Measurements from ENCODE around the gene DRICH1.
"Not testable (repeated sequence)": the region's sequence is repeated elsewhere in the genome, so short reads cannot be mapped to it uniquely, and the experiment has no call there.

DRICH1 gene, protein sequence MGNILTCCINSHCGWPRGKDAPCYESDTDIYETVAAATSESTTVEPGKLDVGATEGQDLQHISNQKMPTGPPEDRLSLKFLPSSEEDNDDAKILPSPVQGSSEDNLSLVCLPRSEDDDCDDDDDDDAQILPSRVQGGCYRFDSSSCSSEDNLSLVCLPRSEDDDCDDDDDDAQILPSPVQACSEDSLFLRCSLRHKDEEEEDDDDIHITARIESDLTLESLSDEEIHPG

DNA sequence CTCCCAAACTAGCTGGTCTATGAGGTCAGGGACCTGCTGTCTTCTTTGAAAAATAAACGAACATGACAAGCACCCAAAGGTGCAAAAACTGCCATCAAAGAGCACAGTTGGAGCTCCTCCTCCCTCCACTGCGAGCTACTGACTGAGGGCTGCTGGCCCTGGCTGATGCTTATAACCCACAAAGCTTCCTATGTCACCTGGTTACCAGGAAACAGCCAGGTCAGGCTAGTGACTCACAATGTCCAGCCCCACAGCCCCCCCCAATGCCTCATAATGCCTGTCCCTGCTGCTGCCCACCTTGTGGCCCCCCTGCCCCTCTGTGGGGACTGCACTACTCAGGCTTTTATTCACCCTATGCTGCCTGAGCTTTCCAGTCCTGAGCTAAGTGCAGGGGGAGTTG lies at the start of gene DRICH1:
Gene DRICH1 (minus strand): TSS at position 144 of the 400 bp plus-strand sequence. CDS start 298 bp downstream, outside the sequence.
- no peak for FAIRE-seq

DNA sequence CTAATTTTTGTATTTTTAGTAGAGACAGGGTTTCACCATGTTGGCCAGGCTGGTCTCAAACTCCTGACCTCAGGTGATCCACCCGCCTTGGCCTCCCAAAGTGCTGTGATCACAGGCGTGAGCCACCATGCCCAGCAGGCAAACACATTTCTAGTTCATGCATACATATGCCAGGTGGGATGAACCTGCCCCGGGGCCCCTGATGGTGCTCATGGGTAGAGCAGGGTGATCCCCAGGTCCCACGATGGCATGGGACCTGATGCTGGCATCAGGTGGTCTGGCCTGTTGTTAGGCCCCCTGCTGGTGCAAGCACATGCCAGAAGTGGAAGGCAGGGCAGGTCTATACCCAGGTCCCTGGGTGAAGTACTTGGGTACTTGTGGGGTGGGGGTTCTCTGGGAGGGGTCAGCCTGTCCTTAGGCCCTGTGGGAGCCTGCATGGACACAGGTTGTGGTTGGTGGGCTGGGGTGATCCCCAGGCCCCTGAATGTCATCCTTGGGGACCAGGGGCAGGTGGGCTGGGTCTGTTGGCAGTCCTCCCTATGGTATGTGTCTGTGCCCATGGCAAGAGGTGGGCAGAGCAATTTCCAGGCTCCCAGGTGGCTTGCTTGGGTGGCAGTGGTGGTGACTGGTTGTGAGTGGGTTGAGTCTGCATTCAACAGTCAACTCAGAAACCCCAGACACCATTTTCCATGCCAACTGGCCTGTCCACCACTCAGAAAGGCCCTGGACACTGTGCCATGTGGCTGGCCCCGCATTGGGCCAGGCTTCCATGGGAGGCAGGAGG lies 49.1 kb upstream of the DRICH1 start:
- no peak for FAIRE-seq

DNA sequence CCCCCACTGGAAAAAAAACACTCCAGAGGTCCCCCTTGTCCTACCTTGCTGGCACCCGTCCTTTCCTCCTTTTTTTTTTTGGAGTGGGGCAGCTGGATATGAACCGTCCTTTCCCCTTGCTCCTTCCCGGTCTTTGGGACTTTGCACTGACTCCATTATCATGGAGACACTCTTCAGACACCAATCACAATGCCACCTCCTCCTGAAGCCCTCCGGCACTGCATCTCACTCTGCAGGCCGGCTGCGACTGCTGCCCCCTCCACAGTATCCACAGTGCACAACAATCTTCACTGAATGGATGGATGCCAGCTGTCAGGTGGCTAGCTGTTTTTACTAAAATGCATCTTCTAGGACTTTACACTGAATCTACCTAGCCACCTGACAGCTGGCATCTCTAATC lies 46.0 kb upstream of the DRICH1 start:
- FAIRE-seq = no peak

DNA sequence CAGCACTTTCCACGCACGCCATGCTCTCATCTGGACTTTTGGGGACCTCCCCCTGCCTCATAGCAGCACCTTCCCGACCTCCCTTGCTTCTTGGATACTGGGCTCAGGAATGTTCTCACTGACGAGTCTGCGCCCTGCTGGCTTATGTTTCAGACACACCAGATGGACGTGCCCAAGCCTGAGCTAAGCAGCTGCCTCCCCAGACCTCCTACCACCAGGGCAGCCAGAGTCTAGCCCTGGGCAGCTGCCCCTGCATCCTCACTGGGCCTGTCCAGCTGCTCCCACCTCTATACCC lies 45.5 kb upstream of the DRICH1 start:
- FAIRE-seq = no peak

DNA sequence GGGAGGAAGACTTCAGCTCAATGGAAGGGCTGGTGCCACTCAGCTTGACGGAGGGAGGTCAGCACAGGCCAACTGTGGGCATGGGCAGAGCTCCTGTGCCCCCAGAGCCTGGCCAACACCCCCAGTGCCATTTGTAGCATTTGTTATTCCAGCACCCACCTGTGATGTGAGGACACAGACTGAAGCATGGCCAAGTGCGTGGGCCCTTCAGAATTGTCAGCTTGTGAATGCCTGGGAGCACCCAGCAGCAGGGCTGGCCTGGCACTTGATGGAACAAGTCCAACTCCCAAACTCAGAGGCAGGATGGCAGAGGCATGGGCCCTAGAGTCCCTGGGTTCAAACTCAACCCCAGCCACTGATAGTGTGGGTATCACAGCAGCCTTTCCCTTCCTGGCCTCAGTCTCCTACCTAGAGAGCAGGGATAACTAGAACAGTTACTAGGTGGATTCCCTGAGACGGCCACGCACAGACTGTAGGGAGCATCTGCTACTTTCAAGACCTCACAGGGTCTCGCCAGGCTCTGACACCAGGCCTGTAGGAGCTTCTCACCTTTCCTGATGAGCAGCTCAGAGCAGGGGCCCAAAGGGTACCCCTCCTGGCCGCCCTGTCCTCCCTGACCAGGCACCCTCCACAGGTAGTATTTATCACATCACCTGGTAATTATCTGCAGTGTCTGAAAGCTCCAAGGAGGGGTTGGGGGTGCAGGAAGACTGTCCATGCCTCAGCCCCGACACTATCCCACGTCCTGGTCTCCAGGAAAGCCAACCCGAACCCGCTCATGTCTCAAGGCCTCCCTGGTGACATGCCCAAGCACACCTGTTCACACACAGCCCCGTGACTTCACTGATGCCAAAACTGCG lies 45.0 kb upstream of the DRICH1 start:
- FAIRE-seq = not testable (repeated sequence)

DNA sequence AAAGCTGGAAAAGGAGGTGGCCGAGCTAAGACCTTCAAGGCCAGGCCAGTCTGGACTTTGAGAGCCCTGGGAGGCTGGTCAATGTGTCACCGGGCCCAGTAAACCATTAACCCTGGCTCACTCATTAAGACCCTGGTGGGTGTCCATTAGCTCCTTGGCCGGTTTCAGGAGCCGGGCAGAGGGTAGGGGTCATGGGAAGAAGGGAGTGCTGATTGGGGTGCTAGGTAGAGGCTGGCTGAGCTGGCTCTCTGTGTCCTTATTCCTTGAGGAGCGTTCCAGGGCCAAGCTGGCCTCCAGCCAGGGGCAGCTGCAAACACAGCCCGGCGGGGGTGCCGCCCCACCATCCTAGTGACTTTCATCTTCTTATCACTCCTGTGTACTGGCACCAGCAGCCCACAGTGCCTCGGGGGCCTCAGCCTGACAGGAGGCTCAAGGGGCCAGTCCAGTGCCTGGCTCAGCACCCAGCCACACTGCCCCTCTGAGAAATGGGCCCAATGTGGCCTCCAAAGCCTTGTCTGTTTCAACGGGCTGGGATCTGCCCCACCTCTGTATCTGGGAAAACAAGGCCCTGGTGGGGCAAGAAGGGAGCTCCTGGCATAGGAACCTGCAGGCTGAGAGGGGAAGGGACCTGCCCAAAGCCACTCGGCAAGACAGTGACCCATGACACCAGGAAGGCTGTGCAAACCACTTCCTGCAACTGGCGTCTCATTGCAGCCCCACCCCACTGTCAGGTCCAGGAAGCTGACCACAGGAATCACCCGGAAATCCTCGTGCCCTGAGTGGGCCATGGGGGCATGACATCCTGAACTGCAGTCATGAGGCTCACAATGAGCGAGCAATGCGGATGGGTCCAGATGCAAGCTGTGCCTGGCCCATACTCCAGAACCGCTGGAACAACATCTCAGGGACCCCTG lies 43.6 kb upstream of the DRICH1 start:
- no peak for FAIRE-seq

DNA sequence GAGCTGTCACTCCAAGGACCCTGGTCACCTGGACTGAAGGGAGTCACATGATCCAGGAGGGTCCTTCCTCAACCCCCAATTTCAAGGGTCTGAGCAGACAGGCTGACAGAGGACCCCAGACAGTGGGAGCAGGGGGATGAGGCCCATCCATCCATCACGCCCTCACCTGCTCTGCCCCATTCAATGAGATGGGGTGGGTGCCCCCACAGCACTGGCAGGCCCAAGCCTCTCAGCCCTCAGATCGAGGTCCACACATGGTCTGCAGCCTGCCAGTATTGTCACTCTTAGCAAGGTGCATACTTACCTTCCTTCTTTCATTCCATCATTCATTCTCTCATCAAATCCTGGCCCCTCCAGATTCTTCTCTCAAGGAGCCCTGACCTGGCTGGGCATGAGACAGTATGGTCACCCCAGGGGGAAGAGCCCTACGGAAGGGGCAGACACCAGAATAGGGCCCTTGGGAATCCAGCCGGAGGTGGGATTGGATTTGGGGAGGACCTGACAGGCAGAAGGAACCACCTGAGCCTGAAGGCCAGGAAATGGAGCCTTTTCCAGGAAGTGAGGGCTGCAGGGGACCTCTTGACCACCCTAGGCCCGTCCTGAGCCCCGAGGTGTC lies 42.9 kb upstream of the DRICH1 start:
- not testable (repeated sequence) for FAIRE-seq

DNA sequence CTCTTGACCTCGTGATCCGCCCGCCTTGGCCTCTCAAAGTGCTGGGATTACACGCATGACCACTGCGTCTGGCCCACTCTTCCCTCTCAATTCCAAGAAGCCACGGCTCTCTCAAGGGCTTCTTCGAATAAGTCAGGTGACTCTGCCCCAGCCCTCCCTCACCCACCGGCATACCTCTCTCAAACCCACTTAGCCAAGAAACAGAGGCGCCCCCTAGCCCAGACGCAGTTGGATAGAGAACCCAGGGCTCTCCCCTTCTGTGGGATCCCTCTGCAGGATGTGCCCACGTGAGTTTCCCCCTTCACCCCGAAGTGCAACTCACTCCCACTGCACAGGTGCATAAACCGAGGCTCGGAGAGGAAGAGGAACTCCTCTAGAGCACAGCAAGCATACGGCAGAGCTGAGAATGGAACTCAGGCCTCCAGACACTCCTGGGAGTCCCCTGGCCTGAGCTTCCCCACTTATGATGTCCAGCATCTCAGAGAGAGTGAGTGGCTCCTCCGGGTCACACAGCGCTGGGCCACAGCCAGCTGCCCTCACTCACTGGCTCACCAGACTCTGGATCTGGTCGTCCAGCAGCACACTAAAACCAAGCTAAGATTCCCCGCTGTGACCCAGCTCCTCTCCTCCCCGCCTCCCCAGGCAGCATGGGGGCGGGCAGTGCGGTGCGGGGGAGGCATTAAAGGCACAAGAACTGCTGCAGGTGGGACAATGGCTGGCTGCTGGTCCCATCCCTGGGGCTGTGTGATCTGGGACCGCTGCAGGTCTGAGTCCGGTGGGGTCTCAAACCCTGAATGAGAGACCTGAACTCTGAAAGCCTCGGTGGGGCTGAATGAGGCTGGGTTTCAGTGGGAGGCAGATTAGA lies 41.9 kb upstream of the DRICH1 start:
- no peak for FAIRE-seq

DNA sequence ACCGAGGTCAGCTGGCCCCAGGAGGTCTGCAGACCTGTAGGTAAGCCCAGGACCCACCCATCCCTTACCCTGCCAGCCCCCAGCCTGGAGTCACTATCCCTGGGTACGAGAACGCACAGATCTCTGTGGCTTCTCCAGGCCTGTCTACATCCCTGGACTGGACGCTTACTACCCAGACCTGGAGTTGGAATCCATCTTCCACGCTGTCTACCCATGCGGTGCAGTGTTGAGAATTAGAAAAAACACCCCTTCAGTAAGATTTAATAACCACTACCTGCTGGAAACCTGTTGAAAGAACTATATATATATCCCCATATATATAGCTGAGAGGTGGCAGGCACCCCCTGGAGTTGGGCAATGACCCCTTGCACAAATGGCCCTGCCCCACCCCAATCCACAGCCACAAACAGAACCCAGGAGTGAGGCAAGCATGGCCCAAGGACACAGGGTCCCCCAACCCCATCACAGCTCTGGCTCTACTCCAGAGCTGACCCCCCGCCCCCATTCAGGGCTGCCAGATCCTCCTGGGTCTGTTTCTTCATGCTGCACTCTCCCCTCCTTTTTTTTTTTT lies 41.0 kb upstream of the DRICH1 start:
- no peak for FAIRE-seq

DNA sequence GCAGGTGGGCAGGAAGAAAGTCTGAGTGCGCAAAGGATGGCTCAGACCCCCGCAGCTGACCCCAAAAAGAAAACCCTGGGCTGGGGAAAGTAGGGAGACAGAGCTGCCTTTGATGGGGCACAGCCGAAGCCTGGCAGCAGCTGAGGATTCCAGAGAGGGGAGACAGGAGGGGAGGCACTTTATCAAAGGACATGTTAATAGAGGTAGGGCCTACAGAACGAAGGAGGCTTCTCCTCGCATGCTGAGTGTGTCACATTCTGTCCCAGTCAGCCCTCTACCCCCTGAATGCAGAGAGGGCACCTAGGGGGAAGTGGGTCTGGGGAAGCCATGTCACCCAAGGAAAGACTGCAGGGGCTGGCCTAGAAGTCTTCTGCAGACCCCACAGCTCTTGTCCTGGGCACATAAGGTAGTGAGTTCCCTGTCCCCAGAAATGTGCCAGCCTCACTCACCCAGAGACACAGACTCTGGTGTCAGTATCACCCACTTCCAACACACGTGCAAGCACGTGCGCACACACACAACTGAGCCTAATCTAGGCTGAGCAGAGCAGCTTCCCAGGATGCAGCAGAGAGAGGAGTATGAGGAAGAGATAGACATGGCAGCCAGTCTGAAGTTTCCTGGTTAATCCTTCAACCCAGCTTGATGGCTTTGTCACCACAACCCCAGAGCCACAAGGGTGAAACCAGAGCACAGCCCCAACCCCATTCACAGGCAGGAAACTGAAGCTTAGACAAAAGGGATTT lies 40.4 kb upstream of the DRICH1 start:
- not testable (repeated sequence) for FAIRE-seq

DNA sequence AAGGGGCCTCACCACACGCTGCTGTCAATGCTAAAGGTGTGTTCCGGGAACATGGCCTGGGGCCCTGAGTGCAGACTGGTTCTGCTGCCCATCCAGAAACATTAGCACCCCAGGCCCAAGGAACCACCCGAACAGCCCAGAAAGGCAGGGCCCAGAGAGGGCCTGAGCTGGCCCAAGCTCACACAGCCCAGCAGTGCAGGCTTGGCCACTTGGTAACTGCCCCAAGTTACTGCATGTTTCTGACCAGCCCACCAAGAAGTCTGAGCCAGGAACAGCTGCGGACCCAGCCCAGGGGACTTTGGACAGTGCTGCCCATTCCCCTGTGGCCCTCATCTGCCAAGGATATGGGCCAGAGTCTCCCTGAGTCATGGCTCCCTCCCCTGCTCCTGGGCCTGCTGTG lies 39.3 kb upstream of the DRICH1 start:
- FAIRE-seq = not testable (repeated sequence)

DNA sequence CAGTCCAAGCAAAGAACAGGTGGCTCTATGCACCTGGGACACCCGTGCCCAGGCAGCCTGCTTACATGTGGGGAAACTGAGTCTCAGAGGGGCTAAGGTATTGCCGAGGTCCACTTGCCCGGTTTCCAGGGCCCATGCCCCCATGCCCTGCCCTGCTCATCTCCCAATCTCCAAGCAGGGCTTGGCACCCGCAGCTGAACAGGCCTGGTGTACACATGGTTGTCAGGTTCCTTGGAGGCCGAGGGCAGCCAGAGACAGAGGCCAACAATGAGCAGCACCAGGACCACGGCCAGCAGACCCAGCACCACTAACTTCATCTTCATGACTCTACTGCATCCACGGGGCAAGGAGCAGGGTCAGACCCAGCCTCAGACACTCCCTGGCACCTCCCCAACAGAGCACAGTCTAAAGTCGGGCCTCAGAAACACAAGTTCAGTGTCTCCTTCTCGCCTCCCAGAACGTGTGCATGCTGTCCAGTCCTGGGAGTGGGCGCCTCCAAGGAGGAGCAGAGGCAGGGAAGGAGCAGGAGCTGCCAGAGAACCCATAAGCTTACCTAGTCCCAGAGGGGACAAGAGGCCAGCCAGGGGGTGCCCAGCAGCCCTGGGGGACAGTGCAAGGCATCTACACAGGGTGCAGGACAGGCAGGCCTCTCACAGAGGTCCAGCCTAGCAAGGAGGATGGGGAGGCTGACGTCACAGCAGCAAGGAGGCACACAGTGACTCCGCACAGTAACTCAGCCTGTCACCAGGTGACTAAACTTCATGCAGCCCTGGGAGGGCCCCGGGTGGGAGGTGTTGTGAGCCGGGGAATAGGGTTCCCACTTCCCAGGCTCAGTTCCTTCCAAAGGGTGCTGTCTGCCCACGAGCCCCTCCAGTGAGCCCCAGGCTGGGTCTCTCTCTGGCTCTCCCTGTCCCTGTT lies 38.5 kb upstream of the DRICH1 start:
- no peak for FAIRE-seq

DNA sequence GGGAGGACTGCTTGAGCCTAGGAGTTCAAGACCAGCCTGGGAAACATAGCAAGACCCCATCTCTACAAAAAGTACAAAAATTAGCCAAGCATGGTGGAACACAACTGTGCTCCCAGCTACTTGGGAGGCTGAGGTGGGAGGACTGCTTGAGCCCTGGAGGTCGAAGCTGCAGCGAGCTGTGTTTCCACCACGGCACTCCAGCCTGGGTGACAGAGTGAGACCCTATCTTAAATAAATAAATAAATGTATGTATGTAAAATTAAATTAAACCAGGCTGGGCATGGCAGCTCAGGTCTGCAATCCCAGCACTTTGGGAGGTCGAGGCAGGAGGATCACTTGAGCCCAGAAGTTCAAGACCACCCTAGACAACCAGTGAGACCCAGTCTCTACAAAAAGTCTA lies 28.3 kb upstream of the DRICH1 start:
- not testable (repeated sequence) for FAIRE-seq

DNA sequence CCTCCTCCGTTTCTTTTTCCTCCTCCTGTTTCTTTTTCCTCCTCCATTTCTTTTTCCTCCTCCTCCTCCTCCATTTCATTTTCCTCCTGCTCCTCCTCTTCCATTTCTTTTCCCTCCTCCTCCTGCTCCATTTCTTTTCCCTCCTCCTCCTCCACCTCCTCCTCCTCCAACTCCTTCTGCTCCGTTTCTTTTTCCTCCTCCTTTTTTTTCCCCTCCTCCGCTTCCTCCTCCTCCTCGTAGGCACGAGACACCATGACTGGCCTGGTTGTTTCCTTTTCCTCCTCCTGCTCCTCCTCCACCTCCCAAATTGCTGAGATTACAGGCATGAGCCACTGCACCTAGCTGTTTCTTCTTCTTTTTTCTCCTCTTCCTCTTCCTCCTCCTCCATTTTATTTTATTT lies 25.6 kb upstream of the DRICH1 start:
- no peak for FAIRE-seq

DNA sequence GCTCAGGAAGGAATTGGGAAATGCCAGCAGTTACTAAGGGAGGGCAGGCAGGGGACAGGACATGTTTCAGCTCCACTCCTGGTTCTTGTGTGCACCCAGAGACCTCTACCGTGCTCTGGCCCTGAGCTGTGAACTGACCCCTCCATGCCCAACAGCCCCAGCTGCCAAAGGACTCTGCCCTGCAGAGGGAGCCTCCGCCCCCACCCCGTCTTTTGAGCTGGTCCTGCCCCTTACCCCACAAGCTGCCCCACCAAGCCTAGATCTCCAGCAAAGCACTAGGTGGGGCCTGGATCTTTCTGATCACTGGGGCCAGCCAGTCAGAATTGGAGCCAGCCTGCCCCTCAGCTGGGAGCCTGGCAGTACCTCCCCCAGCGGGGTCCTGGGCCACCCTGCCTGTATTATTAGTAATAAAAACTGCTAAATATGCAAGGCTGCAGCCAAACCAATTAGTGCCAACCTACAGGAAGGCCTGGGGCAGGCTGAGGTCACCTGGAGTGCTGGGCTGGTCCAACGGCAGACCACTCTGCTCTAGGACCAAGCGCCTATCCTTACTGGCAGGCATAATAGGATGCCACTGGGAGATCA lies 23.9 kb upstream of the DRICH1 start:
- FAIRE-seq = no peak

DNA sequence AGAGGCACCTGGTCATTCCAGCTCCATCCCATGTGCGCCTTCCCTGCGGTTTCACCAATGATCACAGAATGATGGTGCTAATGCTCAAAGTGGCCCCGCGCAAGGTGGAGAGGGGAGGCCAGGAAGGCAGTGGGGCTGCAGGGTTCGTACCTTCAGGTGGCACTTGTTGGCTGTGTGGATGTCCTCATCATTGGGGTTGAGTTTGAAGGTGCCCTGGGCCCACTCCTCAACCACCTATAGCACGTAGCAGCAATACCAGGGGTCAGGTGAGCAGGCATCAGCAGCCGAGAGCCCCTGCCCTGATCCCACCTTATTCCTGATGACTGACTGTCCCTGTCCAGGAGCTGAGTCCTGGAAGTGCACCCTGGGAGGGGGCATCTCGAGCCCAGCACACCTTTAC lies 20.6 kb upstream of the DRICH1 start:
- FAIRE-seq = no peak

DNA sequence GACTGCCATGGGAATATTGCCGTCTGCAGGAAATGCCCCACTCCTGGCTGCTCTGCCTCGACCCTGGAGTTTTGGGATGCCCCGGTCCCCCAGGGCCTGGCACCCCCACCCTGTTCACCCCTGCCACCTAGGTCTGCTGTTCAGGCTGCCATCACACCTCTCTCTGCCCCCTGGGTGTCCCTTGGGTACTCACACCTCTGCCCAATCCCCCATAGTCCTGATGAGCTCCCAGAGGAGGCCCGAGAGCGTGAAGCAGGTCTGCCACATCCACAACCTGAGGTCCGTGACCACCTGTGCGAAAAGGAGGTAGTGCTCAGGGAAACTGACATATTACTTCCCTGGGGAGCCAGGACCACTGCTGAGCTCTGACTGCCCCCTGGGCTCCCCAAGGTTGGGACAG lies 20.2 kb upstream of the DRICH1 start:
- no peak for FAIRE-seq

DNA sequence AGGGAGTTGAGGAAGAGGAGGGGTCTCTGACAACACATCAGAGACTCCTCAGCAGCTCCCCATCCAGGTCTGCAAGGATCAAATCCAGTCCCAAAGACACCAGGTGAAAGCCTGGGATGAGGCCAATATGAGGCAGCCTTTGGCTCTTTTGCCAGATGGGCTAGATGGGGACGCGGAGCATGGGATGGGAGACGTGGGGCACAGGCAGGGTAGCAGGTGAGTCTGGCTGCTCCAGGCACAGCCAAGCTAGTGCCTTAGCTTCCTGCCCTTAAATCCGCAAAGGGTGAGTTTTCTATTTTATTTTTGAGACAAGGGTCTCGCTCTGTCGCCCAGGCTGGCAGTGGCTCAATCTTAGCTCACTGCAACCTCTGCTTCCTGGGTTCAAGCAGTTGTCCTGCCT lies 19.6 kb upstream of the DRICH1 start:
- FAIRE-seq = no peak

Measured in colon (tissue), 2 donors.